ENCODE results near the gene PWWP2B. TPM values are rescaled to one million over a fixed set of nuclear protein-coding genes. Genes with fewer than 3 reads are reported as not detected.
"Not testable (repeated sequence)": the region's sequence is repeated elsewhere in the genome, so short reads cannot be mapped to it uniquely, and the experiment has no call there.

The PWWP2B gene
- total RNA-seq, 1 experiment from 2014 or later = 51.6 TPM

DNA sequence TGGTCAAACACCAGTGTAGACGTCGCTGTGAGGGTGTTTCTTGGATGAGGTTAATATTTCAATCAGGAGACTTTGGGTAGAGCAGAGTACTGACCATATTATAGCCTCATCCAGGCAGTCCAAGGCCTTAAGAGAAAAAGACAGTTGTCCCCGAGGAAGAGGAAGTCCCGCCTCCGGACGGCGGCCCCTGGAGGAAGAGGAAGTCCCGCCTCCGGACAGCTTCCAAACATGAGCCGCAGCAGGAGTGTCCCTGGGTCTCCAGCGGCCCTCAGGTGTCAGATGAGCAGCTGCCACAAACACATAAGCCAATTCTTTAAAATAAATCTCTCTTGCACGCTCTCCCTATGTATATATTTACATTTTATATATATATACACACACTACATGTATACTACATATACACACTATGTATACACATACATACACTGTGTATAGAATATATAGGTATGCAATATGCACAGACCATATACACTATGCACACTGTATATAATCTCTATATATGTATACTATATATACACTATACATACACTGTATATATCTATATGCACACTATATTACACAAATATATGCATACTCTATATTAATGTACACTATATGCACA is 37.5 kb downstream of the PWWP2B start:
- peaks cover 21% of the 10 kb centered on the region for H3K4me1 ChIP-seq (ENCODE audit: control insufficient read depth, insufficient read depth, low read length)
- no peak for DNase-seq (ENCODE audit: low read depth, low spot score)
- peak overlapping the region; percentile 77 for H3K27ac ChIP-seq (ENCODE audit: low read length)
- in situ Hi-C loops (cut with HindIII; ENCODE audit: low pct_unique_long_range_greater_than_20kb, low sequenced_read_pairs) (no loop called here), intact Hi-C loops (cut with micrococcal nuclease; ENCODE audit: unreplicated experiment) (no loop called here)
- no peaks in the 10 kb centered on the region for H3K9me3 ChIP-seq (ENCODE audit: control insufficient read depth, insufficient read depth, low read depth, low read length)
- H3K4me3 ChIP-seq (ENCODE audit: low read depth in 2 of 2, low read length in 2 of 2) = no peak overlapping the region
- BruUV-seq (replicated peaks) = no TSS peak
- POLR2A ChIA-PET = no interaction called here
- TF ChIP-seq, protein P1, sequence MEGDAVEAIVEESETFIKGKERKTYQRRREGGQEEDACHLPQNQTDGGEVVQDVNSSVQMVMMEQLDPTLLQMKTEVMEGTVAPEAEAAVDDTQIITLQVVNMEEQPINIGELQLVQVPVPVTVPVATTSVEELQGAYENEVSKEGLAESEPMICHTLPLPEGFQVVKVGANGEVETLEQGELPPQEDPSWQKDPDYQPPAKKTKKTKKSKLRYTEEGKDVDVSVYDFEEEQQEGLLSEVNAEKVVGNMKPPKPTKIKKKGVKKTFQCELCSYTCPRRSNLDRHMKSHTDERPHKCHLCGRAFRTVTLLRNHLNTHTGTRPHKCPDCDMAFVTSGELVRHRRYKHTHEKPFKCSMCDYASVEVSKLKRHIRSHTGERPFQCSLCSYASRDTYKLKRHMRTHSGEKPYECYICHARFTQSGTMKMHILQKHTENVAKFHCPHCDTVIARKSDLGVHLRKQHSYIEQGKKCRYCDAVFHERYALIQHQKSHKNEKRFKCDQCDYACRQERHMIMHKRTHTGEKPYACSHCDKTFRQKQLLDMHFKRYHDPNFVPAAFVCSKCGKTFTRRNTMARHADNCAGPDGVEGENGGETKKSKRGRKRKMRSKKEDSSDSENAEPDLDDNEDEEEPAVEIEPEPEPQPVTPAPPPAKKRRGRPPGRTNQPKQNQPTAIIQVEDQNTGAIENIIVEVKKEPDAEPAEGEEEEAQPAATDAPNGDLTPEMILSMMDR (IDR thresholded peaks at IDR 0.05) = no peak
- TF ChIP-seq SIN3A (IDR thresholded peaks at IDR 0.05; ENCODE audit: borderline replicate concordance, insufficient read depth, low read depth, low read length) (no peak), POLR2AphosphoS5 (IDR thresholded peaks at IDR 0.05; ENCODE audit: low read depth, low read length) (0 out of 2 replicates have a peak, but pooled peaks have one; percentile 17)
- CTCF ChIA-PET = no interaction called here
- no peaks in the 10 kb centered on the region for H3K36me3 ChIP-seq (ENCODE audit: control insufficient read depth, insufficient read depth, low read length)
- peak; percentile 51; the same call in 1 of the 2 replicates for ATAC-seq
- no peaks in the 10 kb centered on the region for H3K27me3 ChIP-seq (ENCODE audit: control insufficient read depth, insufficient read depth, low read length)

DNA sequence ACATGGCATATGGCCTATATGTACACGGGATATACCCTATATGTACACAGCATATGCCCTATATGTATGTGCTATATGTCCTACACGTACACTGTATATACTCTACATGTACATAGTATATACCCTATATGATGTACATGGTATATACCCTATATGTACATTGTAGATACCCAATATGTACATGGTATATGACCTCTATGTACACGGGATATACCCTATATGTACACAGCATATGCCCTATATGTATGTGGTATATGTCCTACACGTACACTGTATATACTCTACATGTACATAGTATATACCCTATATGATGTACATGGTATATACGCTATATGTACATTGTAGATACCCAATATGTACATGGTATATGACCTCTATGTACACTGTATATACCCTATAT is 38.3 kb downstream of the PWWP2B start:
- H3K36me3 ChIP-seq (ENCODE audit: control insufficient read depth, insufficient read depth, low read length); H3K9me3 ChIP-seq (ENCODE audit: control insufficient read depth, insufficient read depth, low read depth, low read length); H3K27ac ChIP-seq (ENCODE audit: low read length); H3K27me3 ChIP-seq (ENCODE audit: control insufficient read depth, insufficient read depth, low read length); H3K4me3 ChIP-seq (ENCODE audit: low read depth in 2 of 2, low read length in 2 of 2); BruUV-seq (replicated peaks); POLR2A ChIA-PET; DNase-seq (ENCODE audit: low read depth, low spot score); in situ Hi-C loops (cut with HindIII; ENCODE audit: low pct_unique_long_range_greater_than_20kb, low sequenced_read_pairs); intact Hi-C loops (cut with micrococcal nuclease; ENCODE audit: unreplicated experiment); ATAC-seq; CTCF ChIA-PET: not testable (repeated sequence)
- peaks cover 19% of the 10 kb centered on the region; the same call in 1 of the 2 replicates for H3K4me1 ChIP-seq (ENCODE audit: control insufficient read depth, insufficient read depth, low read length)

DNA sequence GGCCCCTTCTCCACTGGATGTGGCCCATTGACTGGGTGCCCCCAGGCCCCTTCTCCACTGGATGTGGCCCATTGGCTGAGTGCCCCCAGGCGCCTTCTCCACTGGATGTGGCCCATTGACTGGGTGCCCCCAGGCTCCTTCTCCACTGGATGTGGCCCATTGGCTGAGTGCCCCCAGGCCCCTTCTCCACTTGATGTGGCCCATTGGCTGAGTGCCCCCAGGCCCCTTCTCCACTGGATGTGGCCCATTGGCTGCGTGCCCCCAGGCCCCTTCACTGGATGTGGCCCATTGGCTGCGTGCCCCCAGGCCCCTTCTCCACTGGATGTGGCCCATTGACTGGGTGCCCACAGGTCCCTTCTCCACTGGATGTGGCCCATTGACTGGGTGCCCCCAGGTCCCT is 39.1 kb downstream of the PWWP2B start:
- ATAC-seq; CTCF ChIA-PET; DNase-seq (ENCODE audit: low read depth, low spot score); BruUV-seq (replicated peaks); H3K36me3 ChIP-seq (ENCODE audit: control insufficient read depth, insufficient read depth, low read length); POLR2A ChIA-PET; H3K27ac ChIP-seq (ENCODE audit: low read length); H3K9me3 ChIP-seq (ENCODE audit: control insufficient read depth, insufficient read depth, low read depth, low read length); H3K27me3 ChIP-seq (ENCODE audit: control insufficient read depth, insufficient read depth, low read length); in situ Hi-C loops (cut with HindIII; ENCODE audit: low pct_unique_long_range_greater_than_20kb, low sequenced_read_pairs); intact Hi-C loops (cut with micrococcal nuclease; ENCODE audit: unreplicated experiment); H3K4me3 ChIP-seq (ENCODE audit: low read depth in 2 of 2, low read length in 2 of 2): not testable (repeated sequence)
- H3K4me1 ChIP-seq (ENCODE audit: control insufficient read depth, insufficient read depth, low read length) = peaks cover 19% of the 10 kb centered on the region; the same call in 1 of the 2 replicates

DNA sequence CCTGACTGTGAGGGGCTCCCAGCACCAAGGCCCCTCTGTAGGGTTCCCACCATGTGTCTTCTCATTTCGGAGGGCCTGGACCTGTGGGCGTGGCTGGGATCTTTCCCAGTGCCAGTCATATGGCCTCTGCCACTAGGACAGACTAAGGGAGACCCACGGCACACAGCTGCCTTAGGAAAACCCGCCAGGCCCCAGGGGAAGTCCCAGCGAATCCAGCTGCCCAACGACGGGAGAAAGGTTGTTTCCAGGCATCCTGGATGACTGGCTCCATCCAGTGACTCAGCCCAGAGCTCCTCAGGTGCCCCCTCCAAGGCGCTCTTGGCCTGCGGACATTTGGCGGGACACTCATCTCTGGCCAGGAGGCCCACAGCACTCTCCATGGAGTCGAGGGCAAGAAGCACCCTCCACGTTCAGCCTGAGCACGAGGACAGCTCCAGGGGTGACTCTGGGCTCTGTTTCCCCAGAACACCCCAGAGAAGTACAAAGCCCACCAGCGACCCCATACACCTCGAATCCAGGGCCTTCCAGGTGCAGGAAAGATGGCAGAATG is 39.9 kb downstream of the PWWP2B start:
- Histone ChIP-seq H3K36me3 (ENCODE audit: control insufficient read depth, insufficient read depth, low read length) (no peaks in the 10 kb centered on the region), H3K9me3 (ENCODE audit: control insufficient read depth, insufficient read depth, low read depth, low read length) (no peaks in the 10 kb centered on the region), H3K4me1 (ENCODE audit: control insufficient read depth, insufficient read depth, low read length) (peaks cover 16% of the 10 kb centered on the region; the same call in 1 of the 2 replicates), H3K27me3 (ENCODE audit: control insufficient read depth, insufficient read depth, low read length) (no peaks in the 10 kb centered on the region), H3K27ac (ENCODE audit: low read length) (peak overlapping the region; percentile 65; the same call in 1 of the 2 replicates), H3K4me3 (ENCODE audit: low read depth in 2 of 2, low read length in 2 of 2) (no peak overlapping the region)
- POLR2A ChIA-PET = no interaction called here
- peak; percentile 41 for ATAC-seq
- BruUV-seq (replicated peaks) = no TSS peak
- CTCF ChIA-PET = no interaction called here
- no peak for DNase-seq (ENCODE audit: low read depth, low spot score)
- in situ Hi-C loops (cut with HindIII; ENCODE audit: low pct_unique_long_range_greater_than_20kb, low sequenced_read_pairs) = no loop called here
- TF ChIP-seq SIN3A (IDR thresholded peaks at IDR 0.05; ENCODE audit: borderline replicate concordance, insufficient read depth, low read depth, low read length) = no peak
- TF ChIP-seq TCF7L2 (IDR thresholded peaks at IDR 0.05; ENCODE audit: low read depth, low read length) = no peak
- TF ChIP-seq, protein P1 (IDR thresholded peaks at IDR 0.05) = no peak
- intact Hi-C loops (cut with micrococcal nuclease; ENCODE audit: unreplicated experiment) = no loop called here

Measured in Panc1 (cell line).